Heart left ventricle (tissue), 16 donors: ENCODE measurements around the gene DAZAP1. TPM values are rescaled to one million over a fixed set of nuclear protein-coding genes. Genes with fewer than 3 reads are reported as not detected.

Source experiments
- ATAC-seq, 4 donors: fragments of 200-7000 bp; cut with Tn5 transposase; one replicate each; pipeline ENCODE4 v1.9.1; 2020 to 2022; ENCODE audit warnings: moderate library complexity in 4 of 4, mild to moderate bottlenecking in 3 of 4, moderate number of reproducible peaks in 1 of 4
- DNase-seq, 5 donors: peaks; one replicate each; pipeline ENCODE4 v3.0.0-alpha.2; 2020
- H3K27ac ChIP-seq, 12 donors: fragments of 200-600 bp; sonication (generic) in 4 of 12; one replicate each; pipeline versions ENCODE4 v1.5.0 to v1.8.0; 2016 to 2022; ENCODE audit warnings: mild to moderate bottlenecking in 2 of 12
- H3K27me3 ChIP-seq, 9 donors: fragments of 200-600 bp; sonication (generic) in 2 of 9; one replicate each; pipeline versions ENCODE4 v1.5.1 to v1.8.0; 2016 to 2022; ENCODE audit warnings: mild to moderate bottlenecking in 3 of 9
- H3K36me3 ChIP-seq, 9 donors: fragments of 200-600 bp; sonication (generic) in 2 of 9; one replicate each; pipeline versions ENCODE4 v1.5.0 to v1.8.0; 2018 to 2022; ENCODE audit warnings: mild to moderate bottlenecking in 2 of 9
- H3K4me1 ChIP-seq, 12 donors: fragments of 200-600 bp; sonication (generic) in 4 of 12; one replicate each; pipeline versions ENCODE4 v1.5.0 to v1.8.0; 2016 to 2022; ENCODE audit warnings: mild to moderate bottlenecking in 3 of 12
- H3K4me3 ChIP-seq, 12 donors: fragments of 200-600 bp; sonication (generic) in 4 of 12; one replicate each; pipeline versions ENCODE4 v1.5.0 to v1.8.0; 2017 to 2022; ENCODE audit warnings: mild to moderate bottlenecking in 9 of 12, moderate library complexity in 4 of 12
- H3K9me3 ChIP-seq, 12 donors: fragments of 200-600 bp; sonication (generic) in 4 of 12; one replicate each; pipeline versions ENCODE4 v1.5.0 to v1.8.0; 2016 to 2022; ENCODE audit warnings: mild to moderate bottlenecking in 1 of 12
- POLR2A ChIP-seq, 2 donors: fragments of 450-650 bp; IDR thresholded peaks; one replicate each; pipeline ENCODE4 v1.6.1; 2017; ENCODE audit warnings: antibody characterized with exemption in 2 of 2, mild to moderate bottlenecking in 2 of 2, moderate library complexity in 2 of 2
- WGBS, 4 donors: extraction: QIAGEN DNeasy Blood & Tissue Kit in 2 of 4; methylation state at CpG; one replicate each; pipeline versions ENCODE4 v1.1.5 to v1.1.7; 2013 to 2018; 5-methylcytosine and 5-hydroxymethylcytosine counted together
- intact Hi-C, 10 donors: fragments of 100-400 bp; cut with DNase I; formaldehyde crosslinking; loops; one replicate each; pipeline versions ENCODE4 v1.11.1 to v1.14.2; 2022
- polyA plus RNA-seq, 2 donors: library from polyadenylated mRNA; stranded (reverse); fragments of 200-250 nt; gene quantifications; one replicate each; pipeline ENCODE4 v1.2.3, GENCODE V29; 2013
- total RNA-seq, 9 donors: library from RNA; depleted of rRNA in 2 of 9; stranded (reverse); fragments of >200 nt in 2 of 9; fragmentation: NEBNext Ultra II Directional in 3 of 9; extraction: Animal tissue kit (Norgen Biotek cat#: 25700) in 3 of 9; gene quantifications; one replicate each; pipeline versions ENCODE4 v1.1.0 to v1.2.4, GENCODE V29; 2016 to 2023
- TF ChIP-seq, protein P1 (sequence below), 12 donors: fragments of 200-600 bp; sonication (generic) in 4 of 12; IDR thresholded peaks; one replicate each; pipeline versions ENCODE4 v1.5.0 to v1.8.0; 2018 to 2022; ENCODE audit warnings: antibody characterized with exemption in 12 of 12, mild to moderate bottlenecking in 5 of 12
- donor health status: ischemic (EF 13 %, LVEDD 7.1; RV severe dilation, severe dysfunction).
- donor health status: healthy with polysubstance abuse.
- donor health status: DM: no; HTN: yes; CAD: no.
- donor health status: DM: no; HTN: no; CAD: no.
- donor health status: ischemic (EF 25% LVEDD 6.9; RV normal size, moderate dysfunction).
- donor health status: ischemic (EF 25% LVEDD 5.7; RV mildly dilated, moderate dysfunction).
- donor health status: healthy.
- donor health status: DM: yes; HTN: yes; CAD: no.
- donor health status: ischemic (EF 35%, LVEDD 5.7; RV mildly dilated, moderate dysfunction).
- donor health status: nonischemic (EF 11% LVEDD 7.7; RV severe dilation, severe dysfunction).
- donor health status: DM: yes; HTN: yes; CAD: no.
- donor health status: PGD.
- donor health status: ischemic (EF 29% LVEDD 5.4; RV normal size, mild dysfunction).
- donor health status: nonischemic (EF 23%, LVEDD 6.1; RV moderate dilation, normal function).

DAZAP1 gene
- total and polyA plus RNA-seq, 11 donors: 36.8 to 128 (median 78.5) TPM

DNA sequence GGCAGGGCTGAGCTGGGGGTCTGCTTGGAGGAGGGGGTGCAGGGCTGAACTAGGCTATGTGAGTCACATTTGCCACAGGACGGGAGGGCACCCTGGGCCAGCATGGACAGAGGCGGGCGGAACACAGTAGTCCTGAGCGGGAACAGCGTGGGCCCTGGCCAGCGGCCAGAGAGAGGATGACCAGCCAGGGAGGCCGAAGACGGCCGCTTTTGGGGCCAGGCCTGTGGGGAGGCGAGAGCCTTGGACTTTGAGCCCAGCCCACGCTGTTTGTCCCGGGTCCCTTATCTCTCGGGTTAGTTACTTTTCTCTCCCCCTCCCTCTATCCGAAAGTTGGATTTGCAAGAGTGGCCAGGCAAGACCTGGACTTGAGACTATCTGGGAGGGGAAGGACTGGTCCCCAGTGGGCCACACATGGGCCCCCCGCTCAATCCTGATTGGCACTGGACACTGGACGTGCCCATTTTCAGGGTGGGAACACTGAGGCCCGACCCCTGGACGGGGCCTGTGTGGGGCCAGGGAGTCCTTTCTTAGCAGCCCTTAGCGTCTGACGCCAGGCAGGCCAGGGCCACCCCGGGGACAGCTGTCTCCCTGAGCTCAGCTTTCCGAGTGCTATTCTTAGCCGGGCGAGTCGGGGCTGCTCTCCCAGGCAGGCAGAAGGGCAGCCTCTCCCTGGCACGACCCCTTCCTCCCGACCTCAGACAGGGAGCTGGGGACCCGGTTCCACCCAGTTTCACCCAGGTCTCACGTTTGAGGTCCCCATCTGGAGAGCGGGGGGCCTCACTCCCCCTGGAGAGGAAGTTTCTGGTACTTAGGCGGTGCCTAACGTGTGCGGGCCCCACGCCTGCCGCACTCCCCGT, 6.9 kb upstream of the DAZAP1 start:
- peak; percentile 71 to 86 (median 80) for DNase-seq
- ATAC-seq: peak; percentile 60 to 84 (median 79)
- Histone ChIP-seq H3K4me1 (peaks cover 12 to 44% (median 31%) of the 10 kb centered on the region in 12 donors), H3K9me3 (no peaks in the 10 kb centered on the region), H3K36me3 (peaks cover 0 to 5% (median 0%) of the 10 kb centered on the region in 9 donors), H3K27me3 (peaks cover 0 to 25% (median 0%) of the 10 kb centered on the region in 9 donors), H3K27ac (peak overlapping the region; percentile 40 to 87 (median 76)), H3K4me3 (peak overlapping the region; percentile 59 to 78 (median 72))
- whole genome bisulfite sequencing, 4 donors: 19 to 36% (median 30%) methylated on average over 20 to 36 of the region's 36 CpGs
- intact Hi-C loops: loop anchor here in 5 of 10 donors (5.0 to 10.0 kb wide), 4 partner anchors 83 to 126 kb away; partner anchors contain the start of gene FAM174C (in 3 of the 5)
- TF ChIP-seq, protein P1, sequence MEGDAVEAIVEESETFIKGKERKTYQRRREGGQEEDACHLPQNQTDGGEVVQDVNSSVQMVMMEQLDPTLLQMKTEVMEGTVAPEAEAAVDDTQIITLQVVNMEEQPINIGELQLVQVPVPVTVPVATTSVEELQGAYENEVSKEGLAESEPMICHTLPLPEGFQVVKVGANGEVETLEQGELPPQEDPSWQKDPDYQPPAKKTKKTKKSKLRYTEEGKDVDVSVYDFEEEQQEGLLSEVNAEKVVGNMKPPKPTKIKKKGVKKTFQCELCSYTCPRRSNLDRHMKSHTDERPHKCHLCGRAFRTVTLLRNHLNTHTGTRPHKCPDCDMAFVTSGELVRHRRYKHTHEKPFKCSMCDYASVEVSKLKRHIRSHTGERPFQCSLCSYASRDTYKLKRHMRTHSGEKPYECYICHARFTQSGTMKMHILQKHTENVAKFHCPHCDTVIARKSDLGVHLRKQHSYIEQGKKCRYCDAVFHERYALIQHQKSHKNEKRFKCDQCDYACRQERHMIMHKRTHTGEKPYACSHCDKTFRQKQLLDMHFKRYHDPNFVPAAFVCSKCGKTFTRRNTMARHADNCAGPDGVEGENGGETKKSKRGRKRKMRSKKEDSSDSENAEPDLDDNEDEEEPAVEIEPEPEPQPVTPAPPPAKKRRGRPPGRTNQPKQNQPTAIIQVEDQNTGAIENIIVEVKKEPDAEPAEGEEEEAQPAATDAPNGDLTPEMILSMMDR (IDR thresholded peaks at IDR 0.05): no peak
- no peak for TF ChIP-seq POLR2A (IDR thresholded peaks at IDR 0.05)

DNA sequence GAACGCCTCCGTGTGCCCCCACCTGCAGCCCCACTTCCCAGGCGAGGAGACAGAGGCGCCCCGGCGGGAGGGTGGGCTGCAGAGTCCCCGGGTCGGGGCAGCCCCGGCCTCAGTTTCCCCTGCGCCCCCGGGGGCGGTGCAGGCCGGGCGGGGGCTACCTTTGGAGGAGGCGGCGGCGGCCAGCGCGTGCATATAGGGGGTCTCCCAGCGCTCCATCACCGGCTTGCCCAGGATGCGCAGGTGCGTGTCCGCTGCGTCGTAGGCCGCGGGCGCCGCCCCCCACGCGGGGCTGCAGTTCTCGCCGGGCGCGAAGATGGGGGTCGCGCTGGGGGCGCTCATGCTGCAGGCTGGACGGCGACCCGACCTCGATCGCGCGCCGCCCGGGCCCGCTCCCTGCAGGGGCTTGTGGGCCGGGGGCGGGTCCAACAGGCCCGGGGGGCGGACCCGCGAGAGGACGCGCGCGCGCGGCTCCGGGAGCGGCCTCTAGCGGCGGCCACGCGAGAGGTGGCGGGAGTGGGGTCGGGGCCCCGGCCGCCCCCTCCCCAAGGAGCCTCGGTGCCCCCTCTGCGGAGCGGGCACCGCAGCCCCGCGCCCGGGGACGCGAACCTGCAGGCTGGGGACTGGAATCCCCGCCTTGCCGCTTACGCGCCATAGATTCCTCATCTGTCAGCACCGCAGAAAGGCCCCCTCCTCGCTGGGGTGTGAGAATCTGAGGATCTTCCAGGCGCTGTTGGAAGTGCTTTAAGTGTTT, 6.1 kb upstream of the DAZAP1 start, which contains the start of gene GAMT:
Gene GAMT, minus strand, starts transcription at position 405 of the 751 bp plus-strand sequence. Its CDS starts 66 bp downstream, at position 339.
- DNase-seq: peak in 4 of 5 donors; percentile 58 to 79 (median 64)
- Histone ChIP-seq H3K27ac (peak within 1 kb of the TSS; percentile 40 to 87 (median 76)), H3K36me3 (peaks cover 0 to 3% (median 0%) of the 10 kb centered on the region in 9 donors), H3K9me3 (no peaks in the 10 kb centered on the region), H3K4me3 (peak within 1 kb of the TSS; percentile 59 to 78 (median 72)), H3K27me3 (peaks cover 0 to 25% (median 0%) of the 10 kb centered on the region in 9 donors), H3K4me1 (peaks cover 5 to 36% (median 23%) of the 10 kb centered on the region in 12 donors)
- TF ChIP-seq POLR2A (IDR thresholded peaks at IDR 0.05): peak in 1 of 2 donors; percentile 33
- TF ChIP-seq, protein P1 (IDR thresholded peaks at IDR 0.05): peak; percentile 20 to 80 (median 66)
- ATAC-seq: peak in 3 of 4 donors; percentile 21 to 71 (median 60)
- intact Hi-C loops: loop anchor here in 5 of 10 donors (5.0 to 10.0 kb wide), 4 partner anchors 84 to 127 kb away; partner anchors contain the start of gene FAM174C (in 3 of the 5)
- WGBS, 4 donors: 1 to 5% (median 2%) methylated on average over 24 to 87 of the region's 87 CpGs

GRCh38 chr19:1401889-1402217, 5.5 kb upstream of the DAZAP1 start:
- peaks cover 0 to 3% (median 0%) of the 10 kb centered on the region in 9 donors for H3K36me3 ChIP-seq
- 52 to 66% (median 59%) methylated on average over 11 of the region's 11 CpGs for WGBS, 4 donors
- H3K9me3 ChIP-seq: no peaks in the 10 kb centered on the region
- DNase-seq: no peak
- H3K4me3 ChIP-seq: peak overlapping the region in 10 of 12 donors; percentile 64 to 78 (median 72)
- intact Hi-C loops: loop anchor here in 5 of 10 donors (5.0 to 10.0 kb wide), 4 partner anchors 85 to 127 kb away; partner anchors contain the start of gene FAM174C (in 3 of the 5)
- H3K27me3 ChIP-seq: peaks cover 0 to 25% (median 0%) of the 10 kb centered on the region in 9 donors
- TF ChIP-seq, protein P1 (IDR thresholded peaks at IDR 0.05): peak in 1 of 12 donors; percentile 21
- no peak for TF ChIP-seq POLR2A (IDR thresholded peaks at IDR 0.05)
- ATAC-seq: no peak
- peaks cover 0 to 36% (median 23%) of the 10 kb centered on the region in 12 donors for H3K4me1 ChIP-seq
- H3K27ac ChIP-seq: peak overlapping the region in 6 of 12 donors; percentile 66 to 87 (median 76)
